ENCODE measurements around the gene GPR89B. TPM values are rescaled to one million over a fixed set of nuclear protein-coding genes. Genes with fewer than 3 reads are reported as not detected.
A peak's percentile ranks its signal among the peaks of the same experiment; 100 is the strongest.
"Not testable (repeated sequence)": the region's sequence is repeated elsewhere in the genome, so short reads cannot be mapped to it uniquely, and the experiment has no call there.

The GPR89B gene
- total and polyA plus RNA-seq, 5 donors: 7.9 to 12.3 (median 8.5) TPM

DNA sequence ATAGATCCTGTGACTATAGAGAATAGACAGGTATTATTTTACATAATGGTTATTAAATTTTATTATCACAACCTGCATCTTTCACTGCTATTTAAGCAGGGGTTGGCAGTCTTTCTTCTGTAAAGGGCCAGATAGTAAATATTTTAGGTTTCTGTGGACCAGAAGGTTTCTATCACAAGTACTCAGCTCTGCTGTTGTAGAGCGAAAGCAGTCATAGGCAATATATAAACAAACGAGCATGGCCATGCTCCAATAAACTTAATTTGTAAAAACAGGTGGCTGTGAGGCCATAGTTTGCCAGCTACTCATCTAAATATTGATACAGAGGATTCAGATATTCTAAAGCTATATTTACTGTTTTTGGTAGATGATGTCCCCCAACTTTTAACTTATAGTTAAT, 12.2 kb downstream of the GPR89B start:
- H3K4me1 ChIP-seq (ENCODE audit: control insufficient read depth, insufficient read depth, low read length); intact Hi-C loops (cut with DNase I); H3K9me3 ChIP-seq (ENCODE audit: control insufficient read depth, low read length); DNase-seq; H3K4me3 ChIP-seq (ENCODE audit: low read length); H3K27ac ChIP-seq (ENCODE audit: low read length); H3K27me3 ChIP-seq (ENCODE audit: control insufficient read depth, insufficient read depth); ATAC-seq: not testable (repeated sequence)
- WGBS: 94% methylated on average over 2 of the region's 2 CpGs

- H3K9me3 ChIP-seq (ENCODE audit: control insufficient read depth, low read length); H3K4me1 ChIP-seq (ENCODE audit: control insufficient read depth, insufficient read depth, low read length); DNase-seq; H3K4me3 ChIP-seq (ENCODE audit: low read length); H3K27ac ChIP-seq (ENCODE audit: low read length); H3K27me3 ChIP-seq (ENCODE audit: control insufficient read depth, insufficient read depth); intact Hi-C loops (cut with DNase I); ATAC-seq: not testable (repeated sequence)
- WGBS: no CpG with 5 or more reads among the region's 1 CpG
Measured at GRCh38 chr1:147942563-147942962, 14.3 kb downstream of the GPR89B start.

DNA sequence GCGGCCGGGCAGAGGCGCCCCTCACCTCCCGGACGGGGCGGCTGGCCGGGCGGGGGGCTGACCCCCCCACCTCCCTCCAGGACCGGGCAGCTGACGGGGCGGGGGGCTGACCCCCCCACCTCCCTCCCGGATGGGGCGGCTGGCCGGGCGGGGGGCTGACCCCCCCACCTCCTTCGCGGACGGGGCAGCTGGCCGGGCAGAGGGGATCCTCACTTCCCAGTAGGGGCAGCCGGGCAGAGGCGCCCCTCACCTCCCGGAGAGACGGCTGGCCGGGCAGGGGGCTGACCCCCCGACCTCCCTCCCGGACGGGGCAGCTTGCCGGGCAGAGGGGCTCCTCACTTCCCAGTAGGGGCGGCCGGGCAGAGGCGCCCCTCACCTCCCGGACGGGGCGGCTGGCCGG, 21.3 kb downstream of the GPR89B start:
- intact Hi-C loops (cut with DNase I); H3K27ac ChIP-seq (ENCODE audit: low read length); ATAC-seq; H3K4me3 ChIP-seq (ENCODE audit: low read length); H3K27me3 ChIP-seq (ENCODE audit: control insufficient read depth, insufficient read depth); H3K9me3 ChIP-seq (ENCODE audit: control insufficient read depth, low read length); H3K4me1 ChIP-seq (ENCODE audit: control insufficient read depth, insufficient read depth, low read length): not testable (repeated sequence)
- peak in 1 of 3 donors; percentile 54 for DNase-seq
- WGBS: 98% methylated on average over 30 of the region's 35 CpGs

DNA sequence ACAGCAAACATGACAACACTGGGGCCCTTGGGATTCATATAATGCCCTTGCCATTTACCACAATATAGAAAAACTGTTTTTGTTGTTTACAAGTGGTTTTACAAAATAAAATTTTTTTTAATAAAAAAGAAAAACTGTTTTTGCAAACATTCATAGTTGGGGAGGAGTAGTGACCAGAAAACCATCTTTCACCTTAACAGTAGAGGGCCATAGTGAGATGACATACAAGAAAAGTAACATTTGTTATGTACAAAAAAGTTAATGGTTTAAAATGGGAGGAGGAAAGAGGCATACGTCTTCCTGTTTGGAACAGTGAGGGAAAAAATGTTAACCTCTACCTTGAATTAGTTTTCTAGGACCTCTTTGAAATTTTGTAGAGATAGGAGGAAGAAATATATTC, 30.7 kb downstream of the GPR89B start:
- intact Hi-C loops (cut with DNase I); H3K27ac ChIP-seq (ENCODE audit: low read length); H3K4me3 ChIP-seq (ENCODE audit: low read length); DNase-seq; H3K27me3 ChIP-seq (ENCODE audit: control insufficient read depth, insufficient read depth); H3K4me1 ChIP-seq (ENCODE audit: control insufficient read depth, insufficient read depth, low read length); ATAC-seq; H3K9me3 ChIP-seq (ENCODE audit: control insufficient read depth, low read length): not testable (repeated sequence)
- WGBS: 23% methylated on average over 1 of the region's 1 CpG

DNA sequence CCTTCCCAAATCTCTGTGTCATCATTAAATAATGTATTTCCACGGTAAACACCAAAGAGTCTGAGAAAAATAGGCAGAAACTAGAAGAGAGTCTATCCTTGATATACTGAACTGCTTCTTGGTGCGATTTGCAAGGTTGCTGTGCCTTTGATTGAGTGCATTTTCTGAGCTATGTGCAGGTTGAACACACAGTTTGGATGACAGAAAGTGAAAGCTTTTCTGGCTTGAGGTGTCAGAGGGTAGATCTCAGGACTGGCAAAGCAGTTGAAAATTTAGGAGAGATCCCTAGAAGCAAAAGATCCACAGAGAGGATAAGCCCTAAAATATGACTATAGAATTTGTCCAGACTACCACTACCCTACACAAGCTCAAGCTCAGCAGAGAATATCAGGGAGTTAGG, 31.5 kb downstream of the GPR89B start:
- H3K27me3 ChIP-seq (ENCODE audit: control insufficient read depth, insufficient read depth); DNase-seq; ATAC-seq; intact Hi-C loops (cut with DNase I); H3K9me3 ChIP-seq (ENCODE audit: control insufficient read depth, low read length); H3K4me1 ChIP-seq (ENCODE audit: control insufficient read depth, insufficient read depth, low read length); H3K27ac ChIP-seq (ENCODE audit: low read length); H3K4me3 ChIP-seq (ENCODE audit: low read length): not testable (repeated sequence)
- WGBS: 97% methylated on average over 2 of the region's 2 CpGs

GRCh38 chr1:147964575-147964974, 36.4 kb downstream of the GPR89B start:
- DNase-seq; H3K27me3 ChIP-seq (ENCODE audit: control insufficient read depth, insufficient read depth); intact Hi-C loops (cut with DNase I); H3K9me3 ChIP-seq (ENCODE audit: control insufficient read depth, low read length); H3K4me1 ChIP-seq (ENCODE audit: control insufficient read depth, insufficient read depth, low read length); H3K4me3 ChIP-seq (ENCODE audit: low read length); H3K27ac ChIP-seq (ENCODE audit: low read length); ATAC-seq: not testable (repeated sequence)
- WGBS: no CpG with 5 or more reads among the region's 1 CpG

- DNase-seq; H3K9me3 ChIP-seq (ENCODE audit: control insufficient read depth, low read length); H3K27me3 ChIP-seq (ENCODE audit: control insufficient read depth, insufficient read depth); intact Hi-C loops (cut with DNase I); H3K4me3 ChIP-seq (ENCODE audit: low read length); ATAC-seq; H3K4me1 ChIP-seq (ENCODE audit: control insufficient read depth, insufficient read depth, low read length); H3K27ac ChIP-seq (ENCODE audit: low read length): not testable (repeated sequence)
- no CpG with 5 or more reads among the region's 1 CpG for WGBS
Measured at GRCh38 chr1:147966657-147967056, 38.4 kb downstream of the GPR89B start.

DNA sequence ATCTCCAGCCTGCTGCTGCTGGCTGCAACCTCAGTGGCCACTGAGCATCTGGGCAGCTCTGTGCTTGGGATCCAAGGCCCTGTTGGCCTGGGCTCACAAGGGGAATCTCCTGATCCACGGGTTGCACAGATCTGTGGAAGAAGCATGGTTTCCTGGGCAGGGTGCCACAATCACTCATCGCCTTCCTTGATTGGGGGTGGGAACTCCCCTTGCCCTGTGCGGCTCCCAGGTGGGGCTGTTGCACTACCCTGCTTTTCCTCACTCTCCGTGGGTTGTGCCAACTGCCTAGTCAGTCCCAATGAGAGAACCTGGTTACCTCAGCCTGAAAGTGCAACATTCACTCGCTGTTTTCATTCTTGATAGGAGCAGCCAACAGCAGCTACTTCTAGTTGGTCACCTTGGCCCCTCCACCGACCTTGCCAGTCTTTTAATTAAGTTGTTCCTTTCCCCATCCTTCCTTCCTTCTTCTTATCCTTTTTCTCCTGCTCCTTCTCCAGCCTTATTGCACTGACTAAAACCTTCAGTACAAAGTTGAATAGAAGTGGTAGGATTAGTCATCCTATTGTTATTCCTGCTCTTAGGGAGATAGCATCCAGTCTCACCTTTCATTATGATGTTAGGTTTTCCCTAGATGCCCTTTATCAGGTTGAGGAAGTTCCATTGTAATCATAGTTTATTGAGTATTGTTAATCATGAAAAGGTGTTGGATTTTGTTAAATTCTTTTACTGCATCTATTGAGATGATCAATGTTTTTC, 50.9 kb downstream of the GPR89B start:
- H3K4me3 ChIP-seq (ENCODE audit: low read length); H3K4me1 ChIP-seq (ENCODE audit: control insufficient read depth, insufficient read depth, low read length); intact Hi-C loops (cut with DNase I); H3K9me3 ChIP-seq (ENCODE audit: control insufficient read depth, low read length); H3K27me3 ChIP-seq (ENCODE audit: control insufficient read depth, insufficient read depth); H3K27ac ChIP-seq (ENCODE audit: low read length): not testable (repeated sequence)
- WGBS: 65% methylated on average over 4 of the region's 6 CpGs
- ATAC-seq: peak; percentile 54 to 64
- DNase-seq: peak in 1 of 3 donors; percentile 23

DNA sequence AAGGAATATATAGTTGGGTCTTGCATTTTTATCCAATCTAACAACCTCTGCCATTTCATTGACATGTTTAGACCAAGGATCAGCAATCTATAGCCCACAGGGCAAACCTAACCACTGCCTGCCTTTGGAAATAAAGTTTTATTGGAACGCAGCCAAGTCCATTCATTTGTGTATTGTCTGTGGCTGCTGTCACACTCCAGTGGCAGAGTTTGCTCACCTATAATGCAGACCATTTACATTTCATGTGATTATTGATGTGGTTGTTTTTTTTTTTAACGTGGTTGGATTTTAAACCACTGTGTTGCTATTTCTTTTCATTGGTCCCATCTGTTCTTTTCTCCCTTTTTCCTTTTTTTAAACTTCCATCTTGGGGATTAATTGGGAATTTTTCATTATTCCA, 57.2 kb downstream of the GPR89B start:
- intact Hi-C loops (cut with DNase I): not testable (repeated sequence)

DNA sequence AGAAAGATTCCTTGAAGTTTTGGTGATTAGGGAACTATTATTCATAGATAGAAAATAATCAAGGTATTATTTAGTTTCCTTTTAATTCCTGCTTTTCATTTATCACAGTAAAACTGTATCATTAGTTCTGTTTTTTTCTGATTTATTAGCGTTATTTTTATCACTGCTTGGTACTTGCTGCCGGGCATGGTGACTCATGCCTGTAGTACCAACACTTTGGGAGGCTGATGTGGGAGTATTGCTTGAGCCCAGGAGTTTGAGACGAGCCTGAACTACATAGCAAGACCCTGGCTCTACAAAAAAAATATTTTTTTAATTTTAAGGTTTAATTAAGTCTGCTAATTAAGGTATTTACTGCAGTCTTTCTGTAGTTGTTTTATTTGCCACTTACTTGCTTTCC, 59.7 kb downstream of the GPR89B start:
- H3K27ac ChIP-seq (ENCODE audit: low read length); H3K4me1 ChIP-seq (ENCODE audit: control insufficient read depth, insufficient read depth, low read length); intact Hi-C loops (cut with DNase I); ATAC-seq; H3K9me3 ChIP-seq (ENCODE audit: control insufficient read depth, low read length); H3K27me3 ChIP-seq (ENCODE audit: control insufficient read depth, insufficient read depth); H3K4me3 ChIP-seq (ENCODE audit: low read length); DNase-seq: not testable (repeated sequence)
- 65% methylated on average over 3 of the region's 3 CpGs for WGBS

More for the DNA sequence above, 57.2 kb downstream of the GPR89B start:
- not testable (repeated sequence) for H3K27ac ChIP-seq (ENCODE audit: low read length); H3K4me3 ChIP-seq (ENCODE audit: low read length); H3K9me3 ChIP-seq (ENCODE audit: control insufficient read depth, low read length); ATAC-seq; DNase-seq; H3K4me1 ChIP-seq (ENCODE audit: control insufficient read depth, insufficient read depth, low read length); H3K27me3 ChIP-seq (ENCODE audit: control insufficient read depth, insufficient read depth)
- WGBS: 67% methylated on average over 2 of the region's 2 CpGs

DNA sequence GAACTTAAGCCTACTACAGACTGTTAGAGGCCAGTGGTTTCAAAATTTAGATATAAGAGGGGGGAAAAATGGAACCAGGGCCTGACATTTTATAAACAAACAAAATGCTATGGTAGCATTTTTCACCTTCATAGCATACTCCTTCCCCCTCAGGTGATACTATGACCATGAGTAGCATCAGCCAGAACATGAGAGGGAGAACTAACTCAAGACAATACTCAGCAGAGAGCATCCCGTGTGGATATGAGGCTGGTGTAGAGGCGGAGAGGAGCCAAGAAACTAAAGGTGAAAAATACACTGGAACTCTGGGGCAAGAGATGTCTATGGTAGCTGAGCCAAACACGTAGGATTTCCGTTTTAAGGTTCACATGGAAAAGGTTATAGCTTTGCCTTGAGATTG, 64.7 kb downstream of the GPR89B start:
- 96% methylated on average over 4 of the region's 4 CpGs for WGBS
- ATAC-seq; H3K27me3 ChIP-seq (ENCODE audit: control insufficient read depth, insufficient read depth); H3K4me3 ChIP-seq (ENCODE audit: low read length); H3K9me3 ChIP-seq (ENCODE audit: control insufficient read depth, low read length); H3K4me1 ChIP-seq (ENCODE audit: control insufficient read depth, insufficient read depth, low read length); DNase-seq; H3K27ac ChIP-seq (ENCODE audit: low read length); intact Hi-C loops (cut with DNase I): not testable (repeated sequence)

Data from right cardiac atrium (tissue), 5 donors.